ENCODE results near the gene ATP12A. TPM values are rescaled to one million over a fixed set of nuclear protein-coding genes. Genes with fewer than 3 reads are reported as not detected.

Gene ATP12A
- total and polyA plus RNA-seq, 7 donors: not detected

GRCh38 chr13:24668511-24668910, 11.7 kb upstream of the ATP12A start:
- no peak for ATAC-seq
- 76 to 85% (median 79%) methylated on average over 4 of the region's 4 CpGs for WGBS, 3 donors
- Histone ChIP-seq H3K9me3 (no peaks in the 10 kb centered on the region), H3K27me3 (ENCODE audit: insufficient read depth in 3 of 3, low read length in 2 of 3) (peaks cover 0 to 2% (median 0%) of the 10 kb centered on the region in 3 donors), H3K4me3 (no peak overlapping the region), H3K27ac (no peak overlapping the region), H3K36me3 (ENCODE audit: insufficient read depth in 1 of 2, low read depth in 1 of 2) (no peaks in the 10 kb centered on the region), H3K4me1 (no peaks in the 10 kb centered on the region)
- intact Hi-C loops (cut with DNase I): no loop called here
- no peak for TF ChIP-seq CTCF (IDR thresholded peaks at IDR 0.05)
- no peak for DNase-seq

- no peak for TF ChIP-seq CTCF (IDR thresholded peaks at IDR 0.05)
- H3K9me3 ChIP-seq: no peaks in the 10 kb centered on the region
- ATAC-seq: no peak
Measured at GRCh38 chr13:24668955-24669582, 11.1 kb upstream of the ATP12A start.

GRCh38 chr13:24670174-24670573, 10.0 kb upstream of the ATP12A start:
- TF ChIP-seq CTCF (IDR thresholded peaks at IDR 0.05): no peak

More at GRCh38 chr13:24668955-24669582, 11.1 kb upstream of the ATP12A start:
- no peaks in the 10 kb centered on the region for H3K36me3 ChIP-seq (ENCODE audit: insufficient read depth in 1 of 2, low read depth in 1 of 2)
- H3K4me3 ChIP-seq: no peak overlapping the region
- intact Hi-C loops (cut with DNase I): no loop called here
- no peak overlapping the region for H3K27ac ChIP-seq
- H3K4me1 ChIP-seq: no peaks in the 10 kb centered on the region
- no peak for DNase-seq
- H3K27me3 ChIP-seq (ENCODE audit: insufficient read depth in 3 of 3, low read length in 2 of 3): peaks cover 0 to 2% (median 0%) of the 10 kb centered on the region in 3 donors
- 78 to 83% (median 82%) methylated on average over 5 of the region's 5 CpGs for WGBS, 3 donors

GRCh38 chr13:24670961-24671381, 9.2 kb upstream of the ATP12A start:
- ATAC-seq (no peak), DNase-seq (no peak)
- peaks cover 0 to 2% (median 0%) of the 10 kb centered on the region in 3 donors for H3K27me3 ChIP-seq (ENCODE audit: insufficient read depth in 3 of 3, low read length in 2 of 3)
- H3K9me3 ChIP-seq: no peaks in the 10 kb centered on the region
- TF ChIP-seq CTCF (IDR thresholded peaks at IDR 0.05): no peak
- intact Hi-C loops (cut with DNase I): no loop called here
- H3K4me3 ChIP-seq: no peak overlapping the region
- no peak overlapping the region for H3K27ac ChIP-seq
- H3K36me3 ChIP-seq (ENCODE audit: insufficient read depth in 1 of 2, low read depth in 1 of 2): no peaks in the 10 kb centered on the region
- no peaks in the 10 kb centered on the region for H3K4me1 ChIP-seq
- 7 to 15% (median 12%) methylated on average over 6 of the region's 6 CpGs for WGBS, 3 donors

More at GRCh38 chr13:24670174-24670573, 10.0 kb upstream of the ATP12A start:
- Histone ChIP-seq H3K27me3 (ENCODE audit: insufficient read depth in 3 of 3, low read length in 2 of 3) (peaks cover 0 to 2% (median 0%) of the 10 kb centered on the region in 3 donors), H3K4me1 (no peaks in the 10 kb centered on the region), H3K4me3 (no peak overlapping the region), H3K27ac (no peak overlapping the region), H3K36me3 (ENCODE audit: insufficient read depth in 1 of 2, low read depth in 1 of 2) (no peaks in the 10 kb centered on the region), H3K9me3 (no peaks in the 10 kb centered on the region)
- 72 to 82% (median 76%) methylated on average over 7 of the region's 7 CpGs for WGBS, 3 donors
- no peak for ATAC-seq
- no peak for DNase-seq
- intact Hi-C loops (cut with DNase I): no loop called here

Measured in psoas muscle (tissue), 8 donors.